CD1c-positive myeloid dendritic cell (primary cell): ENCODE results near the gene GRHPR.
"Not testable (repeated sequence)": the region's sequence is repeated elsewhere in the genome, so short reads cannot be mapped to it uniquely, and the experiment has no call there.

Experiments used
- DNase-seq: peaks from one replicate; pipeline ENCODE4 v3.0.0-alpha.2; 2016; ENCODE audit errors: extremely low spot score

Gene GRHPR

DNA sequence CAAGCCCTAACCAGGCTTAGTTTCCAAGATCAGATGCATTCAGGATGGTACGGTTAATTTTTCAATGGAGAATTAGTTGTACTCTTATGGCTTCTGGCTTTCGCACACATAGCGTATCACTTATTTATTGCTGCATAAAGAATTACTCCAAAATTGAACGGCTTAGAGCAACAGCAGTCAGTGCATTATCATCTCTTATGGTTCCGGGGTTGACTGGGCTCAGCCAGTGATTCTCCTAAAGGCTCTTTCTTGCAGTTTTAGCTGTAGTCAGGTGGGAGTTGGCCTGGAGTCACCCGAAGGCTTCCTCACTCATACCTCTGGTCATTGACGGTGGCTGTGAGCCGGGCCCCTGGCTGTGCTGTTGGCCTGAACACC lies 595 bp upstream of the GRHPR start:
- DNase-seq: no peak

DNA sequence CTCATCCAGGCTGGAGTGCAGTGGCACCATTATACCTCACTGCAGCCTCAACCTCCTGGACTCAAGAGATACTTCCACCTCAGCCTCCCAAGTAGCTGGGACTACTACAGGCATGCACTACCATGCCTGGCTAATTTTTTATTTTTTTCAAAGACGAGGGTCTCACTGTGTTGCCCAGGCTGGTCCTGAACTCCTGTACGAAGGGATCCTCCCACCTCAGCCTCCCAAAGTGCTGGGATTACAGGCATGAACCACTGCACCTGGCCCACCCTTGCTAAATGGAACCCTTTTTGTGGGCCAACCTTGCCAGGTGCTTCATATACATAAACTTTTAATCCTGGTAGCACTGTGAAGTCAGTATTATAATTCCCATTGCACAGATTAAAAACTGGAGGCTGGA lies 1.0 kb downstream of the GRHPR start:
- DNase-seq: no peak

DNA sequence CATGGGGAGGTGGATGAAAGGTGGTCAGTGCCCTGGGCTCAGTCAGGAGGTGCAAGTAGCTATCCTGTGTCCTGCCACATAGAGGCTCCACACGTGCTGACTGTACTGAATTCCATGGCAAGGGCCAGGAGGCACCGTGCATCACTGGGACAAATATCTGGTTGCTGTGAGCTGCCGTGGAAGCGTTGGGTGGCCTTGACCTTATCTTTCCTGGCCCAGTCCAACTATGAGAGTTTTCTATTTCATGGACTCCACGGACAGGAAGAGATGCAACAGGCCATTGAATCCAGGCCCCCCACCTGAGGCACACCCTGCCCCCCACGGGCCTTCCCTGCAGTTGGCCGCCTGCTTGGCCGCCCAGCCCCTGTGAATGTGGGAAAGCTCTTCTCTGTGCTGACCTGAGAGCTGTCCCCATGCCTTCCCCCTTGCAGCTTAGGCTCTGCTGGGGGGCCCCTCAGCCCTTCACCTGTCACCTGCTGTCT lies 1.7 kb downstream of the GRHPR start:
- DNase-seq: no peak

DNA sequence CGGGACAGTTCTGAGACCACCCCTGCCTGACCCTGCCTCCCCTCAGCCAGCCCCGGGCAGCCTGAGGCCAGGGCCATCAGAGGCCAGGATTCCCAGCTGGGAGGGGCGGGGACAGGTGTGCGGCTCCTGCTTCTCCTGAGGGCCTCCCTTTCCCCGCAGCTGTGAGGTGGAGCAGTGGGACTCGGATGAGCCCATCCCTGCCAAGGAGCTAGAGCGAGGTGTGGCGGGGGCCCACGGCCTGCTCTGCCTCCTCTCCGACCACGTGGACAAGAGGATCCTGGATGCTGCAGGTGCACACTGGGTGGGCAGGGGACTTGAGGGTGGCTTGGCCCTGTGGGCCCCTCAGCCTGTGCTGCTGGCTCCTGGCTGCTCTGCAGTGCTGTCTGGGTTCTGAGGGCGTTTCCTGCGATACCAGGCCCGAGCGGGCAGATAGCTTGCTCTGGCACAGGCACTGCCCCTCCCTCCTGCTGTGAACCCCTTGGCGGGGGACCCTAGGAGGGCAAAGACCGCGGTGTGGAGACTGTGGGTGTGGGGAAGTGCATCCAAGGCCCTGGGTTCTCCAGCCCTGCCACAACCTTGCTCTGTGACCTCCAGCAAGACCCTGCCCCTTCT lies 2.3 kb downstream of the GRHPR start:
- no peak for DNase-seq

DNA sequence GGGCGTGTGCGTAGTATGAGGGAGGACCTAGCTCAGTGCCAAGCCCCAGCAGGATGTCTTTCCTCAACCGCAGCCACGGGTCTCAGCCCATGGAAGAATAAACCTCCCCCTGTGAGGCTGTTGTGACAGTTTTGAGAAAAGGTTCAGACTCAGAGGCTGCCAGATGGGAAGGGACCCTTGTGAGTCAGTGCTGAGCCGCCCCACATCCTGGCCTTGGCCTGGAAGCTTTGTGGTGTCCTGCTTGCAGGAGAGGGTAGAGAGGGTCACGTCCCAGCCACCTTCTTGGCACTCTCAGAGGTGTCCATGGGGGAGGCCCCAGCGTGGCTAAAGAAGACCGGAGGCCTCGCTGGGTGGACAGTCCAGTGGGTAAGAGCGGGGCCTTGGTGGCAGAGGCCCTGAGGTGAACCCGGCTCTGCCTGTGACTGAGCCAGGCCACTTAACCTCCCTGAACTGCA lies 2.8 kb downstream of the GRHPR start:
- no peak for DNase-seq

DNA sequence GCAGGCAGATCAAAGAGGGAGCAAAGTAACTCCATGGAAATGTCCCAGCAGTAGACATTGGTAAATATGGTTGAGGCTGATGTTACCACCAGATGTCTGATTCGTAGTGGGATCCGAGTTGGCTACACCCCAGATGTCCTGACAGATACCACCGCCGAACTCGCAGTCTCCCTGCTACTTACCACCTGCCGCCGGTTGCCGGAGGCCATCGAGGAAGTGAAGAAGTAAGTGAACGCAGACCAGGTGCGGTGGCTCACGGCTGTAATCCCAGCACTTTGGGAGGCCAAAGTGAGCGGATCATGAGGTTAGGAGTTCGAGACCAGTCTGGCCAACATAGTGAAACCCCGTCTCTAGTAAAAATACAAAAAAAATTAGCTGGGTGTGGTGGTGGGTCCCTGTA lies 3.9 kb downstream of the GRHPR start:
- not testable (repeated sequence) for DNase-seq

DNA sequence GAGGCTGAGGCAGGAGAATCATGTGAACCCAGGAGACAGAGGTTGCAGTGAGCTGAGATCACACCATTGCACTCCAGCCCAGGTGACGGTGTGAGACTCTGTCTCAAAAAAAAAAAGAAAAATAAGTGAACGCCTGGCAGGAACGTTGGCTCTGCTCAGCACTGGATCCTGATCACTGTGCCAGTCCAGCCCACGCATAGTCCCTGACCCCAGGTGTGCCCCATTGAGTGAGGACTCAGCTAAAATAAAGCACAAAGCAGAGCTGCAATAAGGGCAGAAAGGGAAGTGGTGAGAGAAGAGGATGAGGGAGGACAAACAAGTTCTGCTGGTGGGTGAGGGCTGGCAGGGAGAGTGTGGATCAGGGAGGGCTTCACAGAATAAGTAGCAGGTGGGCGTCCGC lies 4.3 kb downstream of the GRHPR start:
- DNase-seq: no peak

DNA sequence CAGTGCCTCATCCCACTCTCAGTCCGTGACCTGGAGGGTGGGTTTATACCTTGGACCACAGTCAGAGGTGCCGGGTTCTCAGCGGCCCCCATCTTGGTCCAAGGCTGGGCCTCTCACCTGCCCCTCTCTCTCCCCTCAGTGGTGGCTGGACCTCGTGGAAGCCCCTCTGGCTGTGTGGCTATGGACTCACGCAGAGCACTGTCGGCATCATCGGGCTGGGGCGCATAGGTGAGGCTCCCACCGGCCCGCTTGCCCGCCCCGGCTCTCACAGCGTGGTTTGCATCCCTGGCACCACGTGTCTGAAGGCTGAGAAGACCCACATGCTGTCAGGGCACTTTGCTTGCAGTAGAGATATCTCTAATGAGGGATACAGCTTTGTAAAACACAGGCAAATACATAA lies 5.8 kb downstream of the GRHPR start:
- DNase-seq: no peak

DNA sequence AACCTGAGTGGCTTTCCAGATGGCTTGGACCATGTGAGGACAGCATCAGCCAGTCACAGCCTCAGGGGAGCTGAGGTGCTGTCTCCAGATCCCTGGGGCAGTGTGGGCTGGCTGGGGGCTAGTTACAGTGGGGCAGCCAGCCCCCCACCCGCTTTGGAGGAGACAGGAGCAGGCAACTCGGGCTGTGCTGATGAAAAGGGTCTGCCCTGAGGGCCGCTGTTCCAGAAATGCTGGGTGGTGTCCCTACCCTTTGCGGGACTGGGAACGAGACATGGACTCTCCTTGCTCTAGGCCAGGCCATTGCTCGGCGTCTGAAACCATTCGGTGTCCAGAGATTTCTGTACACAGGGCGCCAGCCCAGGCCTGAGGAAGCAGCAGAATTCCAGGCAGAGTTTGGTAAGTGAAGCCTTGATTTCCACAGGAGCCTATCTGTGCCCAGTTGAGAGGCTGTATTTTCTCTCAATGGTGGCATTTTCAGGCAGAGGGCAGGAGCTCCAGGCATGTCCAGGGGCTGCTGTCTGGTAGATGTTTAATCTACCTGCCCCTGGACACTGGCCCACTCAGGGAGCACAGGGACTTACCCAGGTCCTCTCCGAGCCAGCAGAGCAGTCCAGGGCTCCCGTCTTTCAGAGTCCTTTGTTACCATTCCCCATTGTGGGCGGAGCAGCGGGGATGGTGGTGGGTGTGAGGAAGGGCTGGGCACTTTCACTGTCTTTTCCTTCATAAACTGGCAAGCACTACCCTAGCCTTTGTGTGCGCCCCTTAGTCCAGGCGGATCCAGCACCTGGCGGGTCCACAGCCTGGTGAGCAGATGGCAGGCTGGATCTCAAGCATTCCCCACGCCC lies 7.2 kb downstream of the GRHPR start:
- no peak for DNase-seq

DNA sequence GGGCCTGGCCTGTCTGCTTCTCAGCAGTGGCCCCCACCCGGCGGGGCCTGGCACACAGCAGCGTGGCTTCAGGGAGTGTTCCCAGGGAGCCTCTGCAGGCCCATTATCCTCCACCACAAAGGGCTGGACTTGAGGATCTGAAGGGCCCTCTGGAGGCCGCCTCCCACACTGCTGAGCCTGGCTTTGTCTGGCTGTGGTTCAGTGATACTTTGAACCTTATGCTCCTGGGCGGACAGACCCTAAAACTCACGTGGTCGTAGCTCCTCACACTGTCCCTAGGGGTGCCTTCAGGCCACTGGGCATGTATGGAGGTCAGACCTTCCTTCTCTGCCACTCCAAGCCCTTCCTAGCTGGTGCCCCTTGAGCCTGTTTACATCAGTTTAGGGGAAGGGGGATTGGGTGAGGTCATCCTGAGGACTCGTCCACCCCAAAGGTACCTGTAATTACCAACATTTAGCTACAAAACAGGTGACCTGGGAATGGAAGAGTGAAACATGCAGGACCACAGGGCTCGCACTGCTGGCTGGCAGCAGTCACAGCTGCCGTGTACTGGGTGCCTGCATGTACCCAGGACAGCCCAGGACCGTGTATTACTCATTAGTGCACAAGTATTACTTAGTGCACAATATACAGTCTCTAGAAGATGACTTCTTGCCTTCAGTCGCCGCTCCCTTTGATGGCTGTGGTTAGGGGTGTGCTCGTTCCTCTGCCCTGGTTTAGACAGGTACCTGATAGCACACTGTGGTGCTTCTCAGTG lies 8.5 kb downstream of the GRHPR start:
- no peak for DNase-seq

DNA sequence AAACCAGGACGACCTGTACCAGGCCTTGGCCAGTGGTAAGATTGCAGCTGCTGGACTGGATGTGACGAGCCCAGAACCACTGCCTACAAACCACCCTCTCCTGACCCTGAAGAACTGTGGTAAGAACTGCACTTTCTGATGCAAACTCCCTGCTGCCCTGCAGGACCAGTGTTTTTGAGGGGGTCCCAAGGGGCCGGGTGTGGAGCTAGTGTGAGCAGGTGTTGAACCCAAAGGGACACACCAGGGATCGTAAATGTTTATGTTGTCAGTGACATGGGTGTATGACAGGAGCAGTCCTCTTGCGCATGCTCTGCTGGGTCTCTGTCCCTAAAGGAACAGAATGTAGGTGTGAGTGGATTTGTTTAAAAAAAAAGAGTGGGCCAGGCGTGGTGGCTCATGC lies 9.5 kb downstream of the GRHPR start:
- no peak for DNase-seq

DNA sequence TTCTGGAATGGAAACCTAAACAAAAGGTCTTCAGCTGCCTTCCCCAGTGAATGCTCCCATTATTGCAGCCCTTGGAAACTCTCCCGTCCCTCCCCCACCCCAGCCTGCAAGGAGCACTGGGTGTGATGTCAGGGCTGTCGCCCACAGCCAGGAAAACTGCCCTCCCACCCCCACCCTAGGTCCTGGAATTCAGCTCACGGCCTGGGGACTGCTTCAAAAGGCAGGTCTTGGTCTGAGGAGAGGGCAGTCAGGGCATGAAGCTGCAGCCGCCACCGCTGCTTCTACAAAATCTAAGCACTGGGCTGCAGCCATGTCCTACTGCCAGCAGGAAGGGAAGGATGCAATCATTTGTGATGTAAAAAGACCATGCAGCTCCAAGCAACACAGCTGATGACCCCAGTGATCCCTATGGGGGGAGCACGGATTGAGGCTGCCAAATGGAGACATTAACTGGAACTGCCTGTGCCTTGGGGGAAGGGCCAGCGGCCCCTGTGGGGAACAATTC lies 11.4 kb downstream of the GRHPR start:
- no peak for DNase-seq

DNA sequence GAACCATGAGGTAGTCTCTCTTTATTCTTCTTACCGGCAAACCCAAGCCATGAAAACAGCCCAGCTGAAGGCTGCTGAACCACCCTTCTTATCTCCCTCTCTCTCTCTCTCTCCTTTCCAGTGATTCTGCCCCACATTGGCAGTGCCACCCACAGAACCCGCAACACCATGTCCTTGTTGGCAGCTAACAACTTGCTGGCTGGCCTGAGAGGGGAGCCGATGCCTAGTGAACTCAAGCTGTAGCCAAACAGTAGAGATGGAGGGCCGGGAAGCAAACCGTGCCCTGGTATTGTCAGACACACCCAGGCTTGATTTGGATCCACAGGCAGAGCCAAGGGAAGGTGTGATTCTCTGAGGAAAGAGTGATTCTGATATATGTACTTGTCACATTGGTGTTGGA lies 14.0 kb downstream of the GRHPR start:
- DNase-seq: no peak

DNA sequence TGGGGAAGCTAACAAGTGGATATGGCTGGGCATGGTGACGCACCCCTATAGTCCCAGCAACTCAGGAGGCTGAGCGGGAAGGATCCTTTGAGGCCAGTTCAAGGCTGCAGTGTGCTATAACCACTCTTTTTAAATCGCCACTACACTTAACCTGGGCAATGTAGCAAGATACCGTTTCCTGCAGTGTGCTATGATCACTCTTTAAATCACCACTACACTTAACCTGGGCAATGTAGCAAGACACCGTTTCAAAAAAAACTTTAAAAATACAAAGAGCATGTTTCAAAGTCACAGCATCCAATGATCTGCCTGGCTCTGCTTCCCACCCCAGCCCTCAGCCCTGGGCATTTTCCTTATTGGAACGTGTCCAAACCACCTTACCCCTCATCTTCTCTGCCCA lies 14.5 kb downstream of the GRHPR start:
- DNase-seq: no peak

DNA sequence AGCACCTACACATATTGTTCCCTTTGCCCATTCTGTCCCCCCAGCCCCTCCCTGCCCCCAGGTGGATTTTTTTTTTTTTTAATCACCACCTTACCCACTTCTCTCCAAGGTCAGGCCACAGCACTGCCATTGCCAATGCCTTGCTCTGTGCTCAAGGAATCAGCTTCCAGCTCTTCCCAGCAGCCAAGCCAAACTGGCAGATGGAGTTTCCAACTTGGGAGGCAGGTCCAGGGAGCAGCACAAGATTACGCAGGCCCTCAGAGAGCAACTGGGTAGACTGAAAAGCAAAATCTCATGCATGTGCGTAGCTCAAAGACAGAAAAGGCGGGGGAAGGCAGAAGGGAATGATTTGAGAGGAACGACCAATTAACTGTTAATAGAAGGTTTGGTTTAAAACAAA lies 15.1 kb downstream of the GRHPR start:
- no peak for DNase-seq

DNA sequence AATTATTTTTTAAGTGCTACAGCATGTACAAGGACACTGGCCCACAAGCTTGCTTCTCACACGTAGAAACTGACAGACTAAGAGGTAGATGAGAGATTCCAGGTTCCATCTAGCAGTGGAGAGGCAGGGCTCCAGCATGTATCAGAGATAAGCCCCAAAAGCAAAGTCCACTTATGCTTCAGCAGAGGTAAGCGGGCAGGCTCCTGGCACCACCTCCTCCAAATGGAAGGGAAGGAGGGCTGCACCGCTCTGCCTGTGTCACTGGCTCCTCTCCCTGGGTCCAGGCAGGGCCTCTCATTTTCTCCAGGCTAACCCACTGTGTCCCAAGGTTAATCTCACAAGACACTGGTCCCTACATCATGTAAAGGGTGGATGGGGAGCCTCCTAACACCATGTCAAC lies 15.9 kb downstream of the GRHPR start:
- DNase-seq: no peak

DNA sequence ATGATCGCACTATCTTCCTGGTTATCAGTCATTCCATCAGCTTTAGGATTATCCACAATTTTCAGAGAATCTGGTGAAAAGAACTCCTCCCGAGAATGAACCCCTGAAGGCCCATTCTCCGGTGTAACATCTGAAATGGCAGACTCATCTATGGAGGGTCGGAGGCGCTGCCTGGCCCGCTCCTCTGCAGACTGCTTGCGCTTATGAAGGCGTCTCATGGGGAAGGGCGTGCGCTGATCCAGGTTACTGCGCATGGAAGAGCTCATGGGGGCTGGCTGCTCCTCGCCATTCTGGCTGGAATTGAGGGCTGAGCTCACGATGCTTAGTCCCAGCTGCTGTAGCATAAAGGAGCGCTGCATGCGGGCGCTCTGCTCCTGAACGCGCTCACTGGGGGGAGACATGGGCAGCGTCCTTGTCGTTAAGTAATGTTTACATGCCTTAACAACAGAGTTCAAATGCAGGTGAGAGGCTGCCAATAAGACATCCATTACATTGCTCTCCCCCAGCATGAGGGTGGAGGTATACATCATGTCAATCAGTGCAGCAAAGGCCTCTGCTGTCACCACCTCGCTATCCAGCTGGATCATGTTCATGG lies 19.4 kb downstream of the GRHPR start:
- no peak for DNase-seq

DNA sequence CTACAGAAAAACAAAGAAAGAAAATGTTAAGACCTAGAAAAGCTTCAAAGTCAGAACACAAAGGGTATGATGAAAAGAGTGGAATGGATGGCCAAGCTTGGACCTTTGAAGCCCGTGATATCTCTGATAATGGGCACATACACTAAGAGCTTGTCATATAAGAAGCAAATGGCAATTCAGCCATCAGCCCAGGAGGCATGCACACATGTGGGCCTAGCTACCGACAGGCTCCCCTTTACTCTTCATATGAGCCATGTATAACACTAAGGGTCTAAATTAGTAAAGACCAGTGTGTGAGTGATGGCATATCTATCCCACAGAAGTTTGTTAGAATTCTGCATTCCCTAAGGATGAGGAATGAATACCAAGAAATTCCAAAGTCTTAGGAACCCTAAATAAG lies 20.1 kb downstream of the GRHPR start:
- no peak for DNase-seq

DNA sequence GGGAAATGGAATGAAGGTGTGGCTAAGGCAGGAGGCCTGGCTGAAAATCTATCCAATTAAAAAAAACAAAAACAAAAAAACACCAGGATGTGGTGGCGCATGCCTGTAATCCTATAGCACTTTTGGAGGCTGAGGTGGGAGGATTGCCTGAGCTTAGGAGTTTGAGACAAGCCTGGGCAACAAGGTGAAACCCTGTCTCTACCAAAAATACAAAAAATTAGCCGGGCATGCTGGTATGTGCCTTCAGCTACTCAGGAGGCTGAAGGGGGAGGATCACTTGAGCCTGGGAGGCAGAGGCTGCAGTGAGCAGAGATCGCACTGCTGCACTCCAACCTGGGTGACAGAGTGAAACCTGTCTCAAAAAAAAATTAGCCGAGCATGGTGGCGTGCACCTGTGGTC lies 21.1 kb downstream of the GRHPR start:
- no peak for DNase-seq

DNA sequence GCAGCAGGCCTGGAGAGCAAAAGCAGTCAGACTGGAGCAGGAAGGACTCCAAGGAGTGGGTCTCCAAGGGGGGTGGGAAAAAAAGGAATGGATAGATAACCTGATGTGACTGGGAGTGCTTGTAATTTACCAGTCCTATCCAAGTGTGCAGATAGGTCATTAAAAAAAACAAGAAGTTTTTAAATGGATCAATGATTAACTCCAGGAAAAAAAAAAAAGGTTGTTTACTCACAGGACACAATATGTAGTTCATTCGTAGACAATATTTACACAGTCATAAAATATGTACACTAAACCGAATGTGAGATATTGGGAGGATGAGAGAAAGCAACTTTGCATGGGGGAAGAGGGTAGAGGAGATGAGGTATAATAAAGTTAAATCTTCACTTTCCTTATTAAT lies 22.4 kb downstream of the GRHPR start:
- no peak for DNase-seq

DNA sequence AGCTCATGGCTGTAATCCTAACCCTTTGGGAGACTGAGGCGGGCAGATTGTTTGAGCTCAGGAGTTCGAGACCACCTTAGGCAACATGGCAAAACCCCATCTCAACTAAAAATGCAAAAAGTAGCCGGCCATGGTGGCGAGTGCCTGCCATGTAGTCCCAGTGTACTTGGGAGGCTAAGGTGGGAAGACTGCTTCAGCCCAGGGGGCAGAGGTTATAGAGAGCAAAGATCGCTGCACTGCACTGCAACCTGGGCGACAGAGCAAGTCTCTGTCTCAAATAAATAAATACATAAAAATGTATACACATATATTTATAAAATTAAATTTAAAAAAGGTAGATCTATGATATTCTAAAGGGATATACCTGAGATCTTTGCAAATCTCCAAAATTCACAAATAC lies 23.3 kb downstream of the GRHPR start:
- no peak for DNase-seq

DNA sequence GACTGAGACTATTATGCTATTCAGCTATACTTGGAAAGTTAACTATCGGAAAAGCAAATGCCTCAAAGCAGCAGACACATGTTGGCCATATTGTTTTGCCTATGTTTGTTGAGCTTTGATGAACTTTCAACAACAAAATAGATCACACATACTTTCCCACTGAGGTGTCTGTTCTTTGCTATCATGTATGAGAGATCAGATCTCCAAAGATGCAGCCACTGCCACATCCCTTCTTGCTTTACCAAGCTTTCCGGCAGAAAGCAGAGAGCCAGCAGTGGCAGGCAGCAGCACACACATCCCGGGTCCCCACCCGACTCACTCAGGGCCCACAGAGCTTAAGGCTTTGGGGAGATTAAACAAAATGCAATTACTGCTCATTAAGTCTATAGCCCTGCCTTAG lies 23.9 kb downstream of the GRHPR start:
- no peak for DNase-seq
